PFSK-1 (cell line): ENCODE data around the gene PALD1.

Experiments used
- FOXP2 ChIP-seq: optimal IDR thresholded peaks from 2 replicates; pipeline ENCODE3; 2011; ENCODE audit warnings: borderline replicate concordance, control low read depth, inconsistent platforms; ENCODE audit not compliant: insufficient read depth; ENCODE audit errors: extremely low read length, extremely low read depth
- POLR2AphosphoS5 ChIP-seq: IDR thresholded peaks from 2 replicates; pipeline ENCODE4 v1.6.1; 2012; ENCODE audit warnings: low read depth, mild to moderate bottlenecking, control low read depth, low read length, moderate library complexity
- SIN3A ChIP-seq: IDR thresholded peaks from 2 replicates; pipeline ENCODE4 v1.6.1; 2012; ENCODE audit warnings: mild to moderate bottlenecking, low read length, moderate library complexity, borderline replicate concordance; ENCODE audit not compliant: insufficient read depth
- TAF1 ChIP-seq: IDR thresholded peaks from 2 replicates; pipeline ENCODE4 v1.6.1; 2012; ENCODE audit warnings: low read length, control low read depth, borderline replicate concordance; ENCODE audit not compliant: insufficient read depth
- TF ChIP-seq, protein P1 (sequence below), 2 experiments: IDR thresholded peaks; 2 replicates each; pipeline versions ENCODE4 v1.6.1 to v1.8.0; 2011 to 2012; ENCODE audit warnings: low read depth in 2 of 2, low read length in 2 of 2, control low read depth in 1 of 2, inconsistent platforms in 1 of 2, mild to moderate bottlenecking in 1 of 2, moderate library complexity in 1 of 2; ENCODE audit not compliant: insufficient read depth in 1 of 2

Gene PALD1

DNA sequence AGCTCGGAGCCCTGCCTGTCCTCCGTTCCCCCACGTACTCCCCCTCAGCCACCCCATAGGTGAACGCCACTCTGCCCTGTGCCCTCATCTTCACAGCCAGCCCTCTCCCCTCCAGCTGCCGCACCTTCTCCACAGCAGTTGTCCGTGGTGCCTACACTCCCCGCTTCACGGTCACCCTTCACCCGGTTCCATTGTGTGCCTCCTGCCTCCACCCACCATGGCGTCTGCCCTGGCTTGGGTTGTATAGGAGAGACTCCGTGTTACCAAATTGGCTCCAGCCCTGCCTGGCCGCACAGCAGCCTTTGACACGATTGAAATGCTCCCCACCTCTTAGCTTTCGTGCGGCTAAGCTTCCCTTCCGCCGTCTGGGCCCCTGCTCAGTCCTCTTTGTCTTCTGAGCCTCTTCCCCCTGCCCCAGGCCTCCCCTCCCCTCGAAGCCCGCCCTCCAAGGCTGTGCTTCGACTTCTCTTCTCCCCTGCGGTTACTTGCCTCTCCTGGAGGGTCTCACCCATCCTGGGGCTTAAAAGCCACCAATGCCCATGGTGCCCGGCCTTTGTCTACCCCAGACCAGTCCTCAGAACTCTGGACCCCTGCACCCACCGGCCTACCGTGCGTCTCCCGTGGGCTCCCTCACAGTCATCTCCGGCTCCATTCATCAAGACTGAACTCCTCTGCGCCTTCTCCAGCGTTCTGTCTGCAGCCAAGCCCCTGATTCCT, 18.6 kb upstream of the PALD1 start:
- TF ChIP-seq SIN3A (no peak), POLR2AphosphoS5 (no peak), FOXP2 (no peak)
- TF ChIP-seq, protein P1, sequence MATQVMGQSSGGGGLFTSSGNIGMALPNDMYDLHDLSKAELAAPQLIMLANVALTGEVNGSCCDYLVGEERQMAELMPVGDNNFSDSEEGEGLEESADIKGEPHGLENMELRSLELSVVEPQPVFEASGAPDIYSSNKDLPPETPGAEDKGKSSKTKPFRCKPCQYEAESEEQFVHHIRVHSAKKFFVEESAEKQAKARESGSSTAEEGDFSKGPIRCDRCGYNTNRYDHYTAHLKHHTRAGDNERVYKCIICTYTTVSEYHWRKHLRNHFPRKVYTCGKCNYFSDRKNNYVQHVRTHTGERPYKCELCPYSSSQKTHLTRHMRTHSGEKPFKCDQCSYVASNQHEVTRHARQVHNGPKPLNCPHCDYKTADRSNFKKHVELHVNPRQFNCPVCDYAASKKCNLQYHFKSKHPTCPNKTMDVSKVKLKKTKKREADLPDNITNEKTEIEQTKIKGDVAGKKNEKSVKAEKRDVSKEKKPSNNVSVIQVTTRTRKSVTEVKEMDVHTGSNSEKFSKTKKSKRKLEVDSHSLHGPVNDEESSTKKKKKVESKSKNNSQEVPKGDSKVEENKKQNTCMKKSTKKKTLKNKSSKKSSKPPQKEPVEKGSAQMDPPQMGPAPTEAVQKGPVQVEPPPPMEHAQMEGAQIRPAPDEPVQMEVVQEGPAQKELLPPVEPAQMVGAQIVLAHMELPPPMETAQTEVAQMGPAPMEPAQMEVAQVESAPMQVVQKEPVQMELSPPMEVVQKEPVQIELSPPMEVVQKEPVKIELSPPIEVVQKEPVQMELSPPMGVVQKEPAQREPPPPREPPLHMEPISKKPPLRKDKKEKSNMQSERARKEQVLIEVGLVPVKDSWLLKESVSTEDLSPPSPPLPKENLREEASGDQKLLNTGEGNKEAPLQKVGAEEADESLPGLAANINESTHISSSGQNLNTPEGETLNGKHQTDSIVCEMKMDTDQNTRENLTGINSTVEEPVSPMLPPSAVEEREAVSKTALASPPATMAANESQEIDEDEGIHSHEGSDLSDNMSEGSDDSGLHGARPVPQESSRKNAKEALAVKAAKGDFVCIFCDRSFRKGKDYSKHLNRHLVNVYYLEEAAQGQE (IDR thresholded peaks at IDR 0.05; ENCODE audit: insufficient read depth in 1 of 2, low read depth in 2 of 2, low read length in 2 of 2), result no peak

DNA sequence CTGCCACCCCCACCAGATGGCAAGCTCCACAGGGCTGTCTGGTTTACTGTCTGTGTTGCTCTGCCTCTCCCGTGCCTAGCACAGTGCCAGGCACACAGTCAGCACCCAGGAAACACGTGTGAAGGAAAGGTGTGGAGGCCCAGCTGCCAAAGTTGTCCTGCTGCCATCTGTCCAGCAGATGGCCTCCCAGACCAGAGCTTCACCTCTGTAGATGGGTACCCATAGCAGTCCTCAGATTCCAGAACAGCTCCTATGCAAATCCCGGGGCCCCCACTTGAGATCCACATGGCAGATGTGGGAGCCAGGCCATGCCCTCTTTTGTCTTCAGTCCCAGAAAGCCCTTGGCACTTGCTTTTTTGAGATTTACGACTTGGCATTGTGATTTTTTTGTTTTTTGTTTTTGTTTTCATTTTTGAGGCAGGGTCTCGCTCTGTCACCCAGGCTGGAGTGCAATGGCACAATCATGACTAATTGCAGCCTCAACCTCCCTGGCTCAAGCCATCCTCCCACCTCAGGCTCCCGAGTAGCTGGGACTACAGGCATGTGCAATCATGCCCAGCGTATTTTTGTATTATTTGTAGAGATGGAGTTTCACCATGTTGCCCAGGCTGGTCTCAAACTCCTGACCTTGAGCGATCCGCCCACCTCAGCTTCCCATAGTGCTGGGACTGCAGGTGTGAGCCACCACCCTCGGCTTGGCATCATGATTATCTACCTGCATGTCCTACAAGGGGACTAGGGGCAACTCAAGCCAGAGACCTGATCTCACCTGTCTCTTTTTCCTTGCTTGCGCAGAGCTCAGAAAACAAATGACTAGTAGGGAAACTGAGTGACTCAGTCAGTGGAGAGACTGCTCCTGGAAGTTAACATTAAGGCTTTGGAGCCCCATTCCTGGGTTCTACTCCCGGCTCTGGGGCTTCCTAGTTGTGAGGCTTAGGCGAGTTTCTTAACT, 16.9 kb upstream of the PALD1 start:
- no peak for TF ChIP-seq POLR2AphosphoS5

DNA sequence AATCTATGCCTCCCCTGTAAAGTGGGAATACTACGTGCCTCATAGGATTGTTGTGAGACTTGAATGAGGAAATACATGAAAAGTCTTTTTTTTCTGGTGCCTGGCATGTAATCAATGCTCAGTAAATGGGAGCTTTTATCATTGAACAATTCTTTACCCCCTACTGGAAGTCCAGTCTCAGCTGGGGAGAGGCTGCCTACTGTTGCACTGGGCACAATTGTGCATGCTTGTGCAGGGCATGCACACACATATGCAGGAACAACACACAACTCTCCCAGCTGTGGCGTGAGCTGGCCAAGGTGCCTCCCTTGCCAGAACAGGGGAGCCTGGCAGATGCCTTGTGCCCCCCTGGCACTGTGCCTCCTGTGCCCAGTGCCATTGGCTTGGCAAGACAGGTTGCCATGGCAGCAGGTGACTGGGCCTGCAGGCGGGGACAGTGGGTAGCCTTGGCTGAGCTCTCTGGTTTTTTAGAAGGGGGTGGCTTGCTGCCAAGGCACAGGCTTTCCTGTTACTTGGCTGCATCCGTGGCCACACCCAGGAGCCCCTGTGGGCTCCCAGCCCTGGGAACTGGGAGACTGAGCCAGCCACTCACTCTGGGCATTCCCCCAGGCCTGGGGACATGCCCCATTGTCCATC, 16.1 kb upstream of the PALD1 start:
- TF ChIP-seq TAF1 (no peak), SIN3A (no peak), FOXP2 (no peak), POLR2AphosphoS5 (no peak)
- TF ChIP-seq, protein P1 (IDR thresholded peaks at IDR 0.05; ENCODE audit: insufficient read depth in 1 of 2, low read depth in 2 of 2, low read length in 2 of 2), result no peak

DNA sequence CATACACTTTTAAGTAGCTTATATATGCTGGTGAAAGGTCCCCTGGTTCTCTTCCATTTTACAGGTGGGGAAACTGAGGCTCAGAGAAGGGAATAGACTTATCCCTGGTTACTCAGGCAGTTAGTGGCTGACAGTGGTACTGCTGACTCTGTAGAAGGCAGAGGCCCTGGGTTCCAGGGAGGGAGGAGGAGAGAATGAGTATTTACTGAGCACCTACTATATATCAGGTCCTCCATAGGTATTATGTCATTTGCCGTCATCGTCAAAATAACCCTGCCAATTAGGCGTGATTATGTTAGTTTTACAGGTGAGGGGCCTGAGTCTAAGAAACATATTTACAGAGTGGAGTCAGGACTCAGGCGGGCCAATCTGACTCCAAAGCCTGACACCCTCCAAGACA, 13.3 kb upstream of the PALD1 start:
- TF ChIP-seq, protein P1 (IDR thresholded peaks at IDR 0.05; ENCODE audit: insufficient read depth in 1 of 2, low read depth in 2 of 2, low read length in 2 of 2), result no peak
- TF ChIP-seq POLR2AphosphoS5 (no peak), TAF1 (no peak)

DNA sequence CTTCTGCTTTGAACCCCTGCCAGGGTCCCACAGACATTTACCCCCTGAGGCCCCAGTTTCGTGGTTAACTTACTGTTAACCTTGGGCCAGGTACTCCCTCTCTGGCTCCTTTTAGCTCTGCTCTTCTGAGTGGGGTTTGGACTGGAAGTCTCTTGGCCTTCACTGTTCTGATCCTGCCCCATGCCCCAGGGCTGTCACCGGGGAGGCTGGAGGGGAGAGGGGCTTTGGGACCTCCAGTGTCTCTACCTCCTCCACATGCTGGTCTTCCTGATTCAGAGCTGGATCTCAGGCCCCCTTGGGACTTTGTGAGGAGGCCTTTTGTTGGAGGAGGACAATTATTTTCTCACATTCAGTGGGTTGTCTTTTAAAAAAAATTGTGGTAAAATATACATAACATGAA, 12.7 kb upstream of the PALD1 start:
- TF ChIP-seq POLR2AphosphoS5 (no peak), FOXP2 (no peak), TAF1 (no peak), SIN3A (no peak)
- TF ChIP-seq, protein P1 (IDR thresholded peaks at IDR 0.05; ENCODE audit: insufficient read depth in 1 of 2, low read depth in 2 of 2, low read length in 2 of 2), result no peak
